HCT116 (cell line): ENCODE data around the gene WWOX.

ENCODE experiments used
- EZH2 ChIP-seq: fragments of 200-600 bp; sonication (generic); IDR thresholded peaks from 2 replicates; pipeline ENCODE4 v1.6.1; 2017; ENCODE audit warnings: antibody characterized with exemption, mixed run types
- POLR2A ChIP-seq: IDR thresholded peaks from 2 replicates; pipeline ENCODE4 v1.7.0; 2011; ENCODE audit warnings: borderline replicate concordance; ENCODE audit not compliant: insufficient read depth, insufficient read length; ENCODE audit errors: extremely low read depth
- POLR2AphosphoS5 ChIP-seq: IDR thresholded peaks from 2 replicates; pipeline ENCODE4 v1.6.1; 2011; ENCODE audit warnings: mild to moderate bottlenecking, low read depth, low read length, moderate library complexity
- YY1 ChIP-seq: IDR thresholded peaks from 2 replicates; pipeline ENCODE4 v1.6.1; 2011; ENCODE audit warnings: low read length, low read depth, moderate library complexity, mild to moderate bottlenecking; ENCODE audit not compliant: insufficient replicate concordance; ENCODE audit errors: extremely low read depth
- ZNF274 ChIP-seq: fragments of 200-500 bp; sonication (Bioruptor generic); IDR thresholded peaks from 2 replicates; pipeline ENCODE4 v1.6.1; 2014; ENCODE audit warnings: mild to moderate bottlenecking, low read depth, low read length, inconsistent platforms
- TF ChIP-seq, protein P1 (sequence below), 3 experiments: fragments of 200-600 bp in 1 of 3; sonication (generic) in 1 of 3; IDR thresholded peaks in 2 of 3; conservative IDR thresholded peaks in 1 of 3; 2 replicates each; pipeline ENCODE4 v1.5.1; 2012 to 2017; ENCODE audit warnings: low read depth in 2 of 3, low read length in 2 of 3, antibody characterized with exemption in 1 of 3, borderline replicate concordance in 1 of 3, control low read depth in 1 of 3, mild to moderate bottlenecking in 1 of 3, mixed read lengths in 1 of 3, mixed run types in 1 of 3, moderate library complexity in 1 of 3; ENCODE audit not compliant: insufficient read depth in 1 of 3

- no peak for TF ChIP-seq EZH2
- TF ChIP-seq, protein P1, sequence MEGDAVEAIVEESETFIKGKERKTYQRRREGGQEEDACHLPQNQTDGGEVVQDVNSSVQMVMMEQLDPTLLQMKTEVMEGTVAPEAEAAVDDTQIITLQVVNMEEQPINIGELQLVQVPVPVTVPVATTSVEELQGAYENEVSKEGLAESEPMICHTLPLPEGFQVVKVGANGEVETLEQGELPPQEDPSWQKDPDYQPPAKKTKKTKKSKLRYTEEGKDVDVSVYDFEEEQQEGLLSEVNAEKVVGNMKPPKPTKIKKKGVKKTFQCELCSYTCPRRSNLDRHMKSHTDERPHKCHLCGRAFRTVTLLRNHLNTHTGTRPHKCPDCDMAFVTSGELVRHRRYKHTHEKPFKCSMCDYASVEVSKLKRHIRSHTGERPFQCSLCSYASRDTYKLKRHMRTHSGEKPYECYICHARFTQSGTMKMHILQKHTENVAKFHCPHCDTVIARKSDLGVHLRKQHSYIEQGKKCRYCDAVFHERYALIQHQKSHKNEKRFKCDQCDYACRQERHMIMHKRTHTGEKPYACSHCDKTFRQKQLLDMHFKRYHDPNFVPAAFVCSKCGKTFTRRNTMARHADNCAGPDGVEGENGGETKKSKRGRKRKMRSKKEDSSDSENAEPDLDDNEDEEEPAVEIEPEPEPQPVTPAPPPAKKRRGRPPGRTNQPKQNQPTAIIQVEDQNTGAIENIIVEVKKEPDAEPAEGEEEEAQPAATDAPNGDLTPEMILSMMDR (IDR thresholded peaks at IDR 0.05 in 2 of 3, conservative IDR thresholded peaks at IDR 0.05 in 1 of 3; ENCODE audit: borderline replicate concordance in 1 of 3, insufficient read depth in 1 of 3, low read depth in 2 of 3, low read length in 2 of 3): no peak
- no peak for TF ChIP-seq POLR2A
- no peak for TF ChIP-seq ZNF274
- TF ChIP-seq POLR2AphosphoS5: no peak
- no peak for TF ChIP-seq YY1
These were observed 508.9 kb downstream of the WWOX start for GRCh38 chr16:78608305-78608776.
